A673 (cell line): Measurements from ENCODE around the gene MID1.

ENCODE experiments used
- CTCF ChIP-seq: fragments of 300-800, 200-600 bp; sonication (generic); conservative IDR thresholded peaks from 2 replicates; pipeline ENCODE4 v1.5.1; 2017; ENCODE audit warnings: low read depth, mild to moderate bottlenecking, antibody characterized with exemption, low read length, moderate library complexity, mixed read lengths
- EZH2 ChIP-seq: fragments of 200-600 bp; sonication (generic); IDR thresholded peaks from 2 replicates; pipeline ENCODE4 v1.6.1; 2017; ENCODE audit warnings: borderline replicate concordance, low read depth, mild to moderate bottlenecking, mixed read lengths, antibody characterized with exemption, low read length; ENCODE audit not compliant: poor library complexity, severe bottlenecking

DNA sequence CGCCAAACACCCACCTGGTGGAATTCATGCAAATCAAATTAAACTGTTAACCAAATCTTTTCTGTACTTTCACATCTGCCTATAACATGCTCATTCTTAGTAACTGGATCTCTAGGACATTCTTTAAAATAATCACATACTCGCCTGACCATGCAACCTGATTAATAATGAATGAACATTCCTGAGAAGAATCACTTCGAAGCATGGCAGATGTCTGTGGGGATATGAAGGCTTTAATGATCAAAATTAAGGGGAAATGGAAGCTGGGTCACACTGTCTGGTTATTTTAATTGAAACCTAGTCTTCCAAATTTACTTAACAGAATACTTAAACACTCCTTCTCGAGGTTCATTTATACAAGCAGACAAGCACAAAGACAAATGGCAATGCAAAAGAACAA is 44.2 kb downstream of the MID1 start:
- TF ChIP-seq EZH2 (no peak), CTCF (no peak)
